HG03457 (cell line): ENCODE results near the gene RSPO3.

Source experiments
- ATAC-seq: cut with Tn5 transposase; IDR thresholded peaks from one replicate; pipeline ENCODE4 v1.9.1; 2021; ENCODE audit warnings: moderate number of reproducible peaks; ENCODE audit not compliant: unreplicated experiment

The RSPO3 gene

GRCh38 chr6:127154509-127154908, 36.0 kb downstream of the RSPO3 start:
- ATAC-seq = no peak

DNA sequence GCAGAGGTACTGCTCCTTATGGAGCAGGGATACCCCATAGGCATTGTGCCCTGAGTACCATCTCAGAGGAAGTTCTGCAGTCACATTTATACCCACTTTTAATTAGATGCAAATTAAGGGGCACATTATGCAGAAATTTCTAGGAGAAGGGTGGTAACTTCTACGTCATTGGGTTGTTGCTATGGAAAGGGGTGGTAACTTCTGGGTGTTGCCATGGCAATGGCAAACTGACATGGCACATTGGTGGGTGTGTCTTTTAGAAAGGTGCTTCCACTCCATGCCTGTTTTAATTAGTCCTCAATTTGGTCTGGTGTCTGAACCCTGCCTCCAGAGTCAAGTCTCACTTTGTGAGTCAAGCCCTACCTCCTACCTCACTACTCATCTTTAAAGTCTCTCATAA, 42.0 kb downstream of the RSPO3 start:
- no peak for ATAC-seq

DNA sequence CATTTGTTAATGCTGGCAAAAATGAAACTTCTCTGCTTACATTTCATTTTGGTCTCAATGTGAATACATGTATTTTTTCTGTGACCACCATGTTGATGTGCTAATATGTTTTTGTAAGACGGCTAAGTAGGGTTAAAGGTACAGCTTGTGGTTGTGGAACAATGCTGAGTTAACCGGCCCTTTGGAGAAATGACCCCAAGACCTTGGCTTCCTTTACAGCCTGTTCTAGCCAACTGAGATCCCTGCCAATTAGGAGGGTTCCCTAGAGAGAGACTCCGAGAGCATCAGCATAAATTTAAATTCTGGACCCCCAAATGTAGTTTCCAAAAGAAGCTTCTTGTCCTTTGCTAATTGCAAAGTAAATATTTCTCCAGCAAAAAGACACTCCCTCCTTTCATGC, 44.4 kb downstream of the RSPO3 start:
- no peak for ATAC-seq

DNA sequence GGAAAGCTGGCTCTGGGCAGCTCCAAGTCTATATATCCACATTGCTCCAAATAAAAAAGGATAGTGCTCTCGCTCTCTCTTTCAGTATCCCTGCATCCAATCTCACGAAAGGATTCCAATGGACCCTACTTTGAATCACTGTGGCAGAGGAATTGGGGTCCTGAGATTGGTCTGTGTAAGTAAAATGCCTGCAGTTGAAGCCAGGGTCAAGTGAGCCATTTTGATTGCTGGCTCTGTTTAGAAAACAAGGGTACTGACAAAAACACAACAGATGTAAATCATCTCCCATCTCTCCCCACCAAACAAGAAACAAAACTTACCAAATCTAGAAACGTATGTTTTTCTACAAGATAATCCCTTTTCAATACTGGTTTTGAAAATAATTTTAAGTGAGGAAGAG, 45.6 kb downstream of the RSPO3 start:
- ATAC-seq = no peak

GRCh38 chr6:127164565-127164964, 46.1 kb downstream of the RSPO3 start:
- no peak for ATAC-seq

DNA sequence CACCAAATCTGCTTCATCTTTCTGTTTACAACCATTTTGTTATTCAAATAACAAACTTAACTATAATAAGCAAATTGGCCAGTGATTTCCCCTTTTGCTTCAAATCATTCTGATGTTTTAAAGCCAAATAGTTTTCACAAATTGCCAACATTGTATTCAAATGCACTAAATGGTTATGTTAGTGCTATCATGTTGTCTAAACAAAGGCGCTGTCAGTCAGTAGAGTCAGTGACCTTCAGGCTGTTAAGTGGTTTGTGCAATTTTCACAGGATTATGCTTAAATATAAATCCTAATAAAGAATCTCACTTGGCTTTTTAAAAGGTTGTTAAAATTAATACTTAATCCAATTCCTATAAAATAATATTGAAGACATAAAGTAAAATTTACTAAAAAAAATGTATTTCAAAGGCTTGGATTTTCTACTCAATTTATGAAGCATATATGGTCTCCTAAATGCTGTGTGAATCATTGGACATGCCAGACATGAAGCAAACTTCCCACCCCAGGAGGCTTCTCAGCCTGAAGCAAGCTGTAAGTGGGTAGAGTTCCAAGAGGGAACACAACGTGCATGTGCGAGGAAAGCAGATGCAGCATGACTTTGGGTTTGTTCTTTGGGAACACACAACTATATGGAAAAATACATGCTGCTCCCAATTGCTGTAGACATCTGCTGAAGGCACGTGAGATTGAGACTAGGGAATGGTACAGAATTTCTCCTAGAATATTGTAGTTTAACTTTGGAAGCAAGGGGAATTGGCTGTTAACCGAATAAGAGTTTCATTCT, 54.9 kb downstream of the RSPO3 start:
- ATAC-seq = no peak

DNA sequence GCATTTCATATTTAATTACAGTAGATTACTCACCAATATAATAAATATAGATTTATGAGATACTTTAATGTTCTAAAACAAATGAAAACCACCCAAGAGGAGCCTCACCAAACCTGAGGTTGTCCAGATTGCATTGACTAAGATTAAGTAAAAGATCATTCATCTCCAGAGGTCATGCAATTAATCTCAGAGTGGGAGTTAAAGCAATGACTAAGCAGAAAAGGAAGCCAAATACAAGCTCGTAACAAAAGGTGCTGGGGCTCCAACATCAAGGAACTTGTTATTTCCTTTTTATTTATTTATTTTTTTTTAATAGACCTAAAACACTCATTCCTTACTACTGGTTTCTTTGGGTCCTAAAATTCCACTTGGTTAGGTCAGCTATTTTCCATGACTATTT, 57.7 kb downstream of the RSPO3 start:
- ATAC-seq = no peak

DNA sequence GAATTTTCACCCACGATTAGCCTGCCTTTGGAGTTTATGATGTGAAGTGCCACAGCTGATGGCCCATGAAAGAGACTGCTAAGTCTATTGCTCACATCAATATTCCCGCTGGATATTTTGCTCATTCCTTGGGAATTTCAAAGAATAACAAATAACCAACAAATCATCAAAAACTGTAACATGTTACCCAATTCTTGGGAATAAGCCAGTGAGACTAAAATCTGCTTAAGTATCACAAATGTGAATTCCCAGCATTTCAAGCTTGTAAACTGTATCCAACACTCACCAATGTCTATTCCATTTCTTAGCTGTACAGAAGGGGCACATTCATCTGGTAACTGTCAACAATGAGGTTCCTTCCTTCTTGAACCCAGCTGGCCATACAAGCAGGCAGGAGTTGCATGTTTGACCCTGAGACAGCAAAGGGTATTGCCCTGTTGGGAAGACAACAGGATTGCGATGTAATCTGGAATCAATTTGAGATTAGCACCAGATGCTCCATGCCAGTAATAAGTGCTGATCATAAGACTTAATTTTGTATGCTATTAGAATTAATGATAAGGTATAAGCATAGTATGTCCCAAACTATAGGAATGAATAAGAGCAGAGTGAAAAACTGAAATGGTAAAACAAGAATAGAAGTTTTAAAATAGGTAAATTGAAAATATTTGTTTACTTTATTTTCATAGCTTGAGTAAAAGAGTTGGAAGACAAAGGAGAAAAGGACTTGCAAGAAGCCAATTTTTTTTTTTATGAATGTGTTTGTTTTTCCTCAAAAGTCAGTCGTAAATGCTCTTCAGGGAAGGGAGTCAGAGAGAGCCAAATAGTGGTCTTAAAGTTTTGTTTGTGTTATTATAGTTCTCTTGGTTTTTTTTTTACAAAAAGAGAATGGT, 58.8 kb downstream of the RSPO3 start:
- no peak for ATAC-seq

GRCh38 chr6:127177923-127178231, 59.4 kb downstream of the RSPO3 start:
- no peak for ATAC-seq

- no peak for ATAC-seq
These were observed 60.3 kb downstream of the RSPO3 start for GRCh38 chr6:127178746-127179145.

GRCh38 chr6:127180426-127180825, 62.0 kb downstream of the RSPO3 start:
- ATAC-seq = no peak

DNA sequence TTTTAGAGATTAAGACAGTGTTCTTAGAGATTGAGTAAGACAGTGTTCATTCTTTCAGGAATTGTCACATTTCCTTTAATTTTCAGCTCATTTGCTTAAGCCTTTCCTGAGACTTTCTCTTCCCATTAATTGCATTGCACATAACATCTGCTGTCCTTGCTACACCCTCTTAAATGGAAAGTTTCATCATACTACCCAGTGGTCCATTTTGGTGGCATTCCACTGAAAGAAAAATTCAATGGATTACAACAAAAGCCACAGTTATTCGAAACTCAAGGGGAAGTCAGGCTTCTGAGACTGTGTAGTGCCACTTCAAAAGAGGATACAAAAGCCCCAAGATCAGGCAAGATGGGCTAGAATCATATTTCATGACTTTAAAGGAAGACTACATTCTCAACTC, 64.0 kb downstream of the RSPO3 start:
- no peak for ATAC-seq

DNA sequence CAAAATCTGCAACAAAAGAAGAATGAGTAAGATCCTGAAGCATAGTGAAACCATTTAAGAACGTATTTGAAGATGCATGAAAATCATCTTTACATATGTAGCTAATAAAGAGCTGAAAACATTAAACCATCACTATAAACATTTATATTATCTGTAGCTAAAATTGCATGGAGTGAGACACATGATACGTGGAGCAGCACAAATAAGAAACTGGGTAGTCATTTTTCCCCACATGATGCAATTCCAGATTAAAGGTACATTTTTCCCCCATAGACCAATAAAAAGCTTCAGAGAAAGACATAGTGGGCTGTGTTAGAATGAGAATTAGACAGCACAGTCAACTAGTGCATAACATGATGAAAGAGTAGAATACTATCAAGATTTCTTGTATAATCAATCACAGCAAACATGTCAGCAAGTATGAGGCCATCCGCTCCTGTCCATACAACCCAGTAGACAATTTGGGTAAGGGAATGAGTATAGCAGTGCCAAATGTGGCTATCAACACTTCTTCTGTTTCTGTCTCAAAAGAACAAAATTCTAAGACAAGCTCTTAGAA, 67.0 kb downstream of the RSPO3 start:
- no peak for ATAC-seq

- ATAC-seq = peak; percentile 61
These were observed 68.4 kb downstream of the RSPO3 start for GRCh38 chr6:127186889-127187288.

GRCh38 chr6:127188744-127189143, 70.3 kb downstream of the RSPO3 start:
- no peak for ATAC-seq

GRCh38 chr6:127190552-127190951, 72.1 kb downstream of the RSPO3 start:
- no peak for ATAC-seq

GRCh38 chr6:127191716-127192115, 73.2 kb downstream of the RSPO3 start:
- no peak for ATAC-seq

DNA sequence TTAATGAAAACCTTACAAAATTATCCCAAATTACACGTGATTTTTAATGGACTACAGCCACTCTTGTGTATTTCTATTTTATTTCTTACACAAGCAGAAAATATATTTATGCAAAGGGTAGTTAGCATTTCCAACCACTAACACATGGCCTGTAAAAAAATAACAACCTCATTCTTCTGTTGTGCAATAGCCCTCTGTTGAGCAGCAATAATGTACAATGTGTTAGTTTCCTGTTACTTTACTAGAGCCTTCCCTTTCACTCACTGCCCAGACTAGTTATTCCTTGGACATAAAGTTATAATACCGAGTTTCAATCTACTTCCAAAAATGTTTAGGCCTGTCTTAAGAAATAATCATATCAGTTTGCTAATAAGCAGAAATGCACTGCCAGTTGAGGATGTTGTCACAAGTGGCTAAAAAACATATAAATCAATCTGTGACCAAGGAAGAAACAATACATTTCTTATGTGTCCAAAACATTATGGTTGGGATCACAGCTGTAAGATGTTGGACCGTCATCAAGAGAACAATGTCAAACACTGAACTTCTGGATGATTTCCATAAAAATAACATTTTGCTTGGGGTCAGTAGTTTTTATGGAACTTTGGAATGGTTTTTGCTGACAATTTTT, 74.6 kb downstream of the RSPO3 start:
- ATAC-seq = no peak

GRCh38 chr6:127195833-127196232, 77.4 kb downstream of the RSPO3 start:
- no peak for ATAC-seq

- ATAC-seq = no peak
These were observed 80.1 kb downstream of the RSPO3 start for GRCh38 chr6:127198549-127198948.

GRCh38 chr6:127199470-127199869, 81.0 kb downstream of the RSPO3 start:
- ATAC-seq = no peak

- no peak for ATAC-seq
These were observed 81.6 kb downstream of the RSPO3 start for GRCh38 chr6:127200114-127200513.
